Common myeloid progenitor, CD34-positive (primary cell): ENCODE data around the gene SSR1.
"Not testable (repeated sequence)": the region's sequence is repeated elsewhere in the genome, so short reads cannot be mapped to it uniquely, and the experiment has no call there.

Source experiments
- CTCF ChIA-PET: fragments of 350-600 bp; sonication (Branson Sonifier 250); formaldehyde crosslinking; loops from one replicate; lab custom pipeline; 2021; ENCODE audit warnings: antibody characterized with exemption; lab: Charles Lee
- POLR2A ChIA-PET: fragments of 350-600 bp; sonication (Branson Sonifier 250); formaldehyde crosslinking; loops from one replicate; lab custom pipeline; 2021; ENCODE audit warnings: antibody characterized with exemption; lab: Charles Lee
- DNase-seq, 3 donors: peaks; one replicate each; pipeline versions ENCODE4 v3.0.0 to v3.0.0-alpha.2; 2013
- H3K27ac ChIP-seq, 2 experiments: 1 replicate in 1 of 2; 2 replicates in 1 of 2; pipeline ENCODE4 v1.7.0; 2013; ENCODE audit warnings: inconsistent platforms in 2 of 2, low read length in 2 of 2, mild to moderate bottlenecking in 2 of 2, low read depth in 1 of 2, moderate library complexity in 1 of 2; ENCODE audit not compliant: severe bottlenecking in 2 of 2, insufficient read depth in 1 of 2, poor library complexity in 1 of 2
- H3K27me3 ChIP-seq, 5 experiments: replicated peaks in 2 of 5; 1 replicate in 3 of 5; 2 replicates in 2 of 5; pipeline versions ENCODE4 v1.6.1 to v1.7.0; 2013; ENCODE audit warnings: low read length in 4 of 5, mild to moderate bottlenecking in 2 of 5, moderate library complexity in 2 of 5, inconsistent platforms in 1 of 5; ENCODE audit not compliant: insufficient read depth in 5 of 5, control insufficient read depth in 4 of 5
- H3K36me3 ChIP-seq, 4 experiments: 1 replicate in 2 of 4; 2 replicates in 2 of 4; pipeline versions ENCODE4 v1.6.1 to v1.7.0; 2013; ENCODE audit warnings: low read length in 3 of 4, control low read depth in 1 of 4, mild to moderate bottlenecking in 1 of 4; ENCODE audit not compliant: control insufficient read depth in 4 of 4, insufficient read depth in 4 of 4
- H3K4me1 ChIP-seq, 4 experiments: 1 replicate in 3 of 4; 2 replicates in 1 of 4; pipeline versions ENCODE4 v1.6.1 to v1.7.1; 2013; ENCODE audit warnings: low read length in 3 of 4, mild to moderate bottlenecking in 3 of 4, control low read depth in 1 of 4, inconsistent platforms in 1 of 4, moderate library complexity in 1 of 4; ENCODE audit not compliant: control insufficient read depth in 4 of 4, insufficient read depth in 4 of 4; ENCODE audit errors: control extremely low read depth in 1 of 4
- H3K4me3 ChIP-seq, 7 experiments: 1 replicate in 4 of 7; 2 replicates in 3 of 7; pipeline versions ENCODE4 v1.5.1 to v1.7.0; 2013; ENCODE audit warnings: mild to moderate bottlenecking in 7 of 7, low read length in 6 of 7, moderate library complexity in 6 of 7, inconsistent platforms in 2 of 7, low read depth in 2 of 7, control low read depth in 1 of 7; ENCODE audit not compliant: insufficient read depth in 4 of 7, control insufficient read depth in 1 of 7; ENCODE audit errors: extremely low read depth in 1 of 7
- H3K9me3 ChIP-seq, 5 experiments: 1 replicate in 4 of 5; 2 replicates in 1 of 5; pipeline versions ENCODE4 v1.6.1 to v1.7.1; 2013; ENCODE audit warnings: low read length in 4 of 5, mild to moderate bottlenecking in 2 of 5, inconsistent platforms in 1 of 5, low read depth in 1 of 5, moderate library complexity in 1 of 5; ENCODE audit not compliant: control insufficient read depth in 4 of 5, insufficient read depth in 2 of 5; ENCODE audit errors: control extremely low read depth in 1 of 5
- WGBS: methylation state at CpG from one replicate; pipeline ENCODE4 v1.1.5; 2013; ENCODE audit not compliant: insufficient coverage; 5-methylcytosine and 5-hydroxymethylcytosine counted together

SSR1 gene

GRCh38 chr6:7319406-7319805 is 6.4 kb upstream of the SSR1 start:
- POLR2A ChIA-PET, result not testable (repeated sequence)

GRCh38 chr6:7317538-7317937 is 4.5 kb upstream of the SSR1 start:
- no peak for DNase-seq
- H3K9me3 ChIP-seq, result no peaks in the 10 kb centered on the region
- POLR2A ChIA-PET, result no interaction called here
- no peak overlapping the region for H3K27ac ChIP-seq
- 100% methylated on average over 5 of the region's 9 CpGs for WGBS
- peaks cover 17 to 35% (median 31%) of the 10 kb centered on the region in 4 experiments for H3K4me1 ChIP-seq
- no peaks in the 10 kb centered on the region for H3K27me3 ChIP-seq
- CTCF ChIA-PET, result interaction anchor here (1.2 to 2.0 kb wide), 2 partner anchors 18 to 74 kb away, joined by 3 to 5 read pairs; no protein-coding TSS in a partner anchor
- H3K4me3 ChIP-seq, result no peak overlapping the region
- H3K36me3 ChIP-seq, result no peaks in the 10 kb centered on the region

More at GRCh38 chr6:7319406-7319805, 6.4 kb upstream of the SSR1 start:
- DNase-seq, H3K4me3 ChIP-seq, H3K9me3 ChIP-seq, H3K27me3 ChIP-seq, H3K36me3 ChIP-seq, H3K27ac ChIP-seq: not testable (repeated sequence)
- peaks cover 11 to 23% (median 21%) of the 10 kb centered on the region in 4 experiments for H3K4me1 ChIP-seq
- CTCF ChIA-PET, result interaction anchor here (0.6 kb wide), 1 partner anchor 686 kb away, joined by 3 read pairs; no protein-coding TSS in a partner anchor
- WGBS, result 92% methylated on average over 2 of the region's 2 CpGs

- H3K36me3 ChIP-seq, result no peaks in the 10 kb centered on the region
- no peak for DNase-seq
- POLR2A ChIA-PET, result interaction anchor here (0.8 kb wide), 1 partner anchor 8 kb away, joined by 3 read pairs; no protein-coding TSS in a partner anchor
- CTCF ChIA-PET, result interaction anchor here (1.2 to 2.0 kb wide), 8 partner anchors 7 to 74 kb away, joined by 3 to 5 read pairs (median 4); no protein-coding TSS in a partner anchor
- WGBS, result 97% methylated on average over 36 of the region's 41 CpGs
- H3K4me3 ChIP-seq, result no peak overlapping the region
- H3K9me3 ChIP-seq, result no peaks in the 10 kb centered on the region
- no peaks in the 10 kb centered on the region for H3K27me3 ChIP-seq
- no peak overlapping the region for H3K27ac ChIP-seq
- H3K4me1 ChIP-seq, result peaks cover 17 to 42% (median 36%) of the 10 kb centered on the region in 4 experiments
Measured at GRCh38 chr6:7316658-7317533, 3.9 kb upstream of the SSR1 start.

- H3K36me3 ChIP-seq, result no peaks in the 10 kb centered on the region
- DNase-seq, result peak in 2 of 3 donors; percentile 51 to 62
- H3K9me3 ChIP-seq, result no peaks in the 10 kb centered on the region
- peaks cover 23 to 44% (median 43%) of the 10 kb centered on the region in 4 experiments for H3K4me1 ChIP-seq
- CTCF ChIA-PET, result interaction anchor here (0.7 to 2.4 kb wide), 13 partner anchors 8 to 66 kb away, joined by 3 to 9 read pairs (median 4); no protein-coding TSS in a partner anchor
- POLR2A ChIA-PET, result interaction anchor here (0.8 kb wide), 1 partner anchor 9 kb away, joined by 3 read pairs; no protein-coding TSS in a partner anchor
- H3K4me3 ChIP-seq, result peak overlapping the region in 1 of 7 experiments; percentile 2
- WGBS, result 25% methylated on average over 6 of the region's 6 CpGs
- H3K27me3 ChIP-seq, result no peaks in the 10 kb centered on the region
- no peak overlapping the region for H3K27ac ChIP-seq
Measured at GRCh38 chr6:7315948-7316365, 3.0 kb upstream of the SSR1 start.

GRCh38 chr6:7315087-7315947 is 2.3 kb upstream of the SSR1 start:
- H3K4me1 ChIP-seq, result peaks cover 25 to 45% (median 44%) of the 10 kb centered on the region in 4 experiments
- CTCF ChIA-PET, result interaction anchor here (0.7 to 2.6 kb wide), 16 partner anchors 9 to 74 kb away, joined by 3 to 9 read pairs (median 4); partner anchors contain the start of genes CAGE1 and RIOK1
- POLR2A ChIA-PET, H3K36me3 ChIP-seq, DNase-seq, H3K27me3 ChIP-seq, H3K9me3 ChIP-seq, H3K27ac ChIP-seq: not testable (repeated sequence)
- 82% methylated on average over 32 of the region's 34 CpGs for WGBS
- H3K4me3 ChIP-seq, result peak overlapping the region in 1 of 7 experiments; percentile 4

- Histone ChIP-seq H3K9me3 (peaks cover 0 to 1% (median 0%) of the 10 kb centered on the region in 5 experiments), H3K27me3 (no peaks in the 10 kb centered on the region), H3K36me3 (peaks cover 0 to 9% (median 4%) of the 10 kb centered on the region in 4 experiments), H3K27ac (no peak overlapping the region), H3K4me3 (no peak overlapping the region), H3K4me1 (peaks cover 25 to 45% (median 44%) of the 10 kb centered on the region in 4 experiments)
- ChIA-PET POLR2A (interaction anchor here (1.7 kb wide), 1 partner anchor 75 kb away, joined by 5 read pairs; the partner anchor contains the start of genes CAGE1 and RIOK1), CTCF (interaction anchor here (0.7 to 2.6 kb wide), 5 partner anchors 10 to 75 kb away, joined by 3 to 9 read pairs (median 4); partner anchors contain the start of genes CAGE1 and RIOK1)
- DNase-seq, result no peak
- 82% methylated on average over 7 of the region's 7 CpGs for WGBS
Measured at GRCh38 chr6:7314414-7314813, 1.4 kb upstream of the SSR1 start.
